ENCODE results near the gene SCGB3A2. TPM values are rescaled to one million over a fixed set of nuclear protein-coding genes. Genes with fewer than 3 reads are reported as not detected.

The SCGB3A2 gene, protein sequence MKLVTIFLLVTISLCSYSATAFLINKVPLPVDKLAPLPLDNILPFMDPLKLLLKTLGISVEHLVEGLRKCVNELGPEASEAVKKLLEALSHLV
- 1.0 TPM for total RNA-seq

GRCh38 chr5:147878066-147878759 is at the start of gene SCGB3A2:
Gene SCGB3A2 (plus strand): TSS chr5:147878711. CDS start chr5:147878804, 93 bp downstream.
- ATAC-seq (no peak), DNase-seq (ENCODE audit: low spot score) (no peak)
- intact Hi-C loops (cut with DNase I): no loop called here

GRCh38 chr5:147830035-147830434 is 48.5 kb upstream of the SCGB3A2 start:
- no peak for DNase-seq (ENCODE audit: low spot score)
- intact Hi-C loops (cut with DNase I): no loop called here
- ATAC-seq: no peak

DNA sequence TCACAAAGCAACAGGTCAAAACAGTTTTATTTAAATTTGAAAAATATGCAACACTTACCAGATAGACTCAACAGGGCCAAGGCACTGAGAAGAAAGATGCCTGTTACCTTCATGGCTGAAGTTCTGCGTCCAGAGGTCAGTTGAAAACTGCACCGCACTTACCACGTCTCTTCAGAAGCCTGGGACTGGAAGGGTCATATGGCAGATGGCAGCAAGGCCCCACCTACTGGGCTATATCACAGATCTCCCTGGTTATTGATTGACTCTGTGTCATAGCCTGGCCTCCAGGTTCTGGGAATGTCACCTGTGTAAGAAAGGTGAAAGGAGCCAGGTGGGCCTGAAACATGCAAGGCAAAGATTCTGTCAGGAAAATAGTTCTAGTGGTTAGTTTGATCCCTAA is 47.0 kb upstream of the SCGB3A2 start, which contains the start of gene SPINK1:
Gene SPINK1, minus strand, starts transcription at position 207 of the 400 bp plus-strand sequence. Its CDS starts 94 bp downstream, at position 113.
- ATAC-seq (no peak), DNase-seq (ENCODE audit: low spot score) (no peak)
- intact Hi-C loops (cut with DNase I): no loop called here

DNA sequence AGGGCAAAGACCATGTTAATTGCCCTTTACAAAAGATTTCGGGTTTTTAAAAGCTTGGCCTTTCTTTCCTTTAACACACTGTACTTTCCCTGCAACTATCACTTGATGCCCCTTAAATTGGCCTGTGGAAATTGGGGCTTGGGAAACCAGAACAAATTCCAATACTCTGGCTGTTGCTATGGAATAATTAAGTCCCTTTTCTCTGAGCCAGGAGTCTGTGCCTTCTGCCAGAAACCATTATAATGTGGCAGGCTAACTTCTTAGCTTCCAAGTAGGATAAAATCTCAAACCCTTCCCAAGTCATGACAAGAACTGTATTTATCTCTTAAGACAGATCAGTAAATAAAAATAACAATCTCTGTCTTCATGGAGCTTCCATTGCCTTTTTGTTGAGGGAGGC is 46.0 kb upstream of the SCGB3A2 start:
- DNase-seq (ENCODE audit: low spot score) (no peak), ATAC-seq (no peak)
- intact Hi-C loops (cut with DNase I): no loop called here

- no peak for ATAC-seq
- intact Hi-C loops (cut with DNase I): no loop called here
- DNase-seq (ENCODE audit: low spot score): no peak
Measured at GRCh38 chr5:147835386-147835798, 43.1 kb upstream of the SCGB3A2 start.

- ATAC-seq: no peak
- intact Hi-C loops (cut with DNase I): no loop called here
Measured at GRCh38 chr5:147836439-147836838, 42.1 kb upstream of the SCGB3A2 start.

DNA sequence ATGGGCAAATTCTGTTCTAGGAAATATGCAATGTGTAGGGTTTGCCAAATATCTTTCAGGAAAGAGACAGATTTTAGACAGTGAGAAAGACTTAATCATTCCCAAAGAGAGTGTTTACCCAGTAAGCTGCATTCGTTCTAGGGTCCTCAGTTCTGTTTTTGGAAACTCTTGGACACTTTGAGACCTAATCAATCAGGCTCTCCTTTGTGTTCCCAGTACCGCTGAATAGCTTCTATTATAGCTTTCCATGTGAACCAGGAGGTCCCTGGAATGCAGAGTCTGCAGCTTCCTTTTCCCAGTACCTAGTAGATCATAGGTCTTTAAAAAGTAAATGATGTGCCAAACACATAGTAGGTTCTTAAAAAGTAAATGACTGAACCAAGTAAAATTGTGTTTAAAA is 35.6 kb upstream of the SCGB3A2 start:
- no peak for ATAC-seq
- intact Hi-C loops (cut with DNase I): no loop called here
- DNase-seq (ENCODE audit: low spot score): no peak

More at GRCh38 chr5:147836439-147836838, 42.1 kb upstream of the SCGB3A2 start:
- no peak for DNase-seq (ENCODE audit: low spot score)

DNA sequence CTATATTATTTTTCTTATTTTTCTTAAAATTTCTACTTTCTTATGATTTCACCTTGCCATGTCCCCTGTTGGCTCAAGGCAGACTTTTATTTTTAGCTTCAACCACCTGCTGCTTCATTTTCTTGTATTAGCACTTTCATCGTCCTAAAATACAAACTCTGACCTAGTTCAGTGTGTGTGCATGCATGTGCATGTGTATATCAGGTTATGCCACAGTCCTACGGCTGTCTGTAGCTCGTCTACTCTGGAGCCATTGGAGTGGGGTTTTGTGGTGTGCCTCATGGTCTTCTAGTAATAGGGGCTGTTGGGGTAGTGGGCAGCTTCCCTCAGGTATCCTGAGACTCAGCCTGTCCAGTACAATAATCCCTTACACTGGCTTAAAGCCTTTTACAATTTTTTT is 33.7 kb upstream of the SCGB3A2 start:
- ATAC-seq (no peak), DNase-seq (ENCODE audit: low spot score) (no peak)
- intact Hi-C loops (cut with DNase I): no loop called here

- no peak for ATAC-seq
- intact Hi-C loops (cut with DNase I): no loop called here
Measured at GRCh38 chr5:147845618-147846017, 32.9 kb upstream of the SCGB3A2 start.

DNA sequence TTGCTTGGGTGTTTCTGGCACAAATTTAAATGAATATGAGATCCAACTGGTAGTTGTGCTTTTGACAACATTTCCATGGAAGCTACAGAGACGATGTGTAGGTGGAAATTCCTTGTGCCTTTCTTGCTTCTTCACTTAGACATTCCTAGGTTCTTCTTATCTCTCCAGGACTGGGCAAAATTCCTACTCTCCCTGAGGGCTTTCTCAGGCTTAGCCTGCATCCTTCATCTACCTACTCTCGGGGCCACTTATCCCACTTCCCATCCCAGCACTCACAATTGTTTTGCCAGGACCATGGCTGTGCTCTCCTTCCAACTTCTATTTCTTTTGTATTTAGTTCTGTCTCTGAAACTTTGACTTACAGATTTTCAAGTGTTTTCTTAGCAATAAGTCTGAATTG is 29.3 kb upstream of the SCGB3A2 start:
- ATAC-seq: no peak
- intact Hi-C loops (cut with DNase I): no loop called here
- DNase-seq (ENCODE audit: low spot score): no peak

More at GRCh38 chr5:147845618-147846017, 32.9 kb upstream of the SCGB3A2 start:
- DNase-seq (ENCODE audit: low spot score): no peak

DNA sequence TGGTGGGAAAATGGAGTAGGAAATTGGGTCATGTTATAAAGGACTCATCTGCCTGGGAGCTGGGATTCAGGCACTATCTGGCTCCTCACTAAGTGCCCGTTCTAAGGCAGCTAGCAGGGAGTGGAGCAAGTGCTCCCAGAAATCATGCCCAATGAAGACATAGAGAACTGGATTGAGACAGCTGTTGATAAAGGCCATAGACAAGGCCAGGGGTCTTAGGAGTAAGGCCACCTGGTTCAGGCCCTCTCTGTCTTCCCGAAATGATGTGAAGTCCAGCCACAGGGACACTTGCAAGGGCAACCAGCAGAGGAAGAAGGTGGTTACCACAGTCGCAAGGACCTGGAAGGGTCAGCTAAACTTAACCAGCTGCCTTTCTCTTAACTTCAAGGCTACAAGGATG is 26.9 kb upstream of the SCGB3A2 start:
- DNase-seq (ENCODE audit: low spot score) (no peak), ATAC-seq (no peak)
- intact Hi-C loops (cut with DNase I): no loop called here

GRCh38 chr5:147852365-147852764 is 26.1 kb upstream of the SCGB3A2 start:
- no peak for ATAC-seq
- no peak for DNase-seq (ENCODE audit: low spot score)
- intact Hi-C loops (cut with DNase I): no loop called here

DNA sequence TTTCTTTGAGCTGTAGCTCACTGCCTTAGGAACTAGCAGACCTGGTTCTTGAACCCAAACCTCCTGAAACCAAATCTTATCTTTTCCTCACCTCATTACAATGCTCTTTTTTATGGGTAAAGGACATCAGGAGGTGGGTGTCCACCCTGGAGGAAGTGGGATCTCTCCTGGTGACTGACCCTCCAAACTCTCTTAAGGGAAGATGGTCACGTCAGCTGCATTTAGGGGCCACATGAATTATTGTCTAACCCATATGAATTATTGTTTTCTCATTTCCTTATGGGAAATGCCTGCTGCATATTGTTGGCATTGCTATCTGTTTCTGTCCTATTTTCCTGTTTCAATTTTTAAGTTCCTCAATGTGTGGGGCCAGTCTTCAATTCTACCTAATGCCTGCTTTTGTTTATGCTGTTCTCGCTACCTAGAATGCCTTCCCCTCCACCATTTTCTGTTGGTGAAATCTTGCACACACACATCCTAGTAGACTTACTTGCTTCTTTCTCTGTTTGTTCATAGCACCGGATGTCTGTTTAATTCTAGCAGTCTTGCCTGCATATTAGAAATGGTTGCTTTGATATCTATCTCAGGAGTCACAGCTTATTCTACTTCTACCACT is 25.0 kb upstream of the SCGB3A2 start:
- intact Hi-C loops (cut with DNase I): no loop called here
- DNase-seq (ENCODE audit: low spot score) (no peak), ATAC-seq (no peak)

- intact Hi-C loops (cut with DNase I): no loop called here
- DNase-seq (ENCODE audit: low spot score): no peak
- ATAC-seq: no peak
Measured at GRCh38 chr5:147854331-147854730, 24.2 kb upstream of the SCGB3A2 start.

GRCh38 chr5:147854894-147855773 is 23.4 kb upstream of the SCGB3A2 start:
- DNase-seq (ENCODE audit: low spot score) (no peak), ATAC-seq (no peak)
- intact Hi-C loops (cut with DNase I): no loop called here

DNA sequence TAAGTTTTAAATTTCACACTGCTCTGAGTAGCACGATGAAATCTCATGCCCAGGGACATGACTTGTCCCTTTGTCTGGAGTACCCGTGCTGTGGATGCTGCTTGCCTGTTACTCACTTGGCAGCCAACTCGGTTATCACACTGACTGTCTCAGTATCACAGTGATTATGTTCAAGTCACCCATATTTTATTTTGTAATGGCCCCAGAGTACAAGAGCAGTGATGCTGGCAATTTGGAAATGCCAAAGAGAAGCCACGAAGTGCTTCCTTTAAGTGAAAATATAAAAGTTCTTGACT is 22.8 kb upstream of the SCGB3A2 start:
- intact Hi-C loops (cut with DNase I): no loop called here
- DNase-seq (ENCODE audit: low spot score) (no peak), ATAC-seq (no peak)

DNA sequence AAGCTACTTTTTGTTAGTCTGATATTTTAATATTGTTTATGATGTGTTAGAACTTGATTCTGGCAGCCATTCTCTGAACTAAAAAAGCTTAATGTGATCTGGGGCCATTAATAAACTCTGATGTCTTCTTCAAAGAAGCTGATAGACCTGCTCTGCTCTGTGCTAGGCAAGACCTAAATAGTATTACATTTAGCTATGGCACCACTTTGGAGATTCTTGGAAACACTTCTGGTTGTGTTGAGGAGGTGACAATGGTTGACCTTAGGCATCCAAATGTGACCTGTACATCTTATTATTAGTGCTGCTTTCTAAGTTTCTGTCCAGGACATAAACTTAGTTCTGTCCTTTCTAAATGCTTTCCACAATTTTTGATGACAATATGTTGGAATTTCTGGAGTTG is 21.7 kb upstream of the SCGB3A2 start:
- DNase-seq (ENCODE audit: low spot score): no peak
- no peak for ATAC-seq
- intact Hi-C loops (cut with DNase I): no loop called here

DNA sequence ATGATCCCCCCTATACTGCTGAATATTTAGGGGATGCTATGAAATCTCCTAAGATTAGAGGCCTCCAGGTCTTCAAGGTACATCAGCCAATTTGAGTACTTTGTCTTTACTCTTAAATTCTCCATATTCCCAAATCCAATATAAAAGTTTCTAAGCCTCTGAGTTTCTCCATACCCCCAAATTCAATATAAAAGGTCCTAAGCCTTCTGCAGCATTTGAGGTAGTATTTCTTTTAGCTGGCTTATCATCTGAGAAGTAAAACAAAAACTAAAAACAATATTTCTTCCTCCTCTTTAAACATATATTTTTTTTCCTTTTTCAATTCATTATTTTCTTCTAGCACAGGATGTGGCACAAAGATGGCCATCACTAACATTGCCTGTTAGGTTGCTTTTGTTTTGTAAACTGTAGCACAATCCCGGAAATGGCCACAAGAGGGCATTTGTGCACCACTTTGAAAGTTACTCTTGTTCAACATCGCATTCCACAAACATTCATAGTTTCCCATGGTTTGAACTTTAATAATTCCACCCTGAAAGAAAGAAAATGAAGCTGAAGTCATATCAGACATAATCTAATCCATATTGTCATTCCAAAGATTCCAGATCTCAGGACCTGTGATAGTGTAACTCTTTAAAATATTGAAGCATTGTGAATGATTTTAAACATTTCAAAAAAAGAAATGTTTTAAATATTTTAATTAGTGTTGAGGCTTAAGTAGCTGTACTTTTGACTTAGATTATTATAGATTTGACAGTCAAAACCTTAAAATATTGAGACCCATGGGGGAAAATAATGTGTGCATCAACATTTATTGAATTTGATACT is 21.0 kb upstream of the SCGB3A2 start:
- DNase-seq (ENCODE audit: low spot score) (peak; percentile 81), ATAC-seq (peak; percentile 70)
- intact Hi-C loops (cut with DNase I): no loop called here

- ATAC-seq: no peak
- intact Hi-C loops (cut with DNase I): no loop called here
Measured at GRCh38 chr5:147858565-147858964, 19.9 kb upstream of the SCGB3A2 start.

More at GRCh38 chr5:147858565-147858964, 19.9 kb upstream of the SCGB3A2 start:
- no peak for DNase-seq (ENCODE audit: low spot score)
